Heart right ventricle (tissue), 16 donors: ENCODE data around the gene ATXN7L1. TPM values are rescaled to one million over a fixed set of nuclear protein-coding genes. Genes with fewer than 3 reads are reported as not detected.
A peak's percentile ranks its signal among the peaks of the same experiment; 100 is the strongest.
"Not testable (repeated sequence)": the region's sequence is repeated elsewhere in the genome, so short reads cannot be mapped to it uniquely, and the experiment has no call there.

ENCODE experiments used
- ATAC-seq, 8 donors: fragments of 200-7000 bp; cut with Tn5 transposase; one replicate each; pipeline ENCODE4 v1.9.1; 2020; ENCODE audit warnings: mild to moderate bottlenecking in 8 of 8, moderate library complexity in 8 of 8, moderate number of reproducible peaks in 1 of 8
- DNase-seq, 2 donors: peaks; one replicate each; pipeline ENCODE4 v3.0.0-alpha.2; 2020
- H3K27ac ChIP-seq, 10 donors: fragments of 200-600 bp; sonication (generic) in 2 of 10; one replicate each; pipeline versions ENCODE4 v1.5.0 to v1.8.0; 2020 to 2022; ENCODE audit warnings: mild to moderate bottlenecking in 3 of 10
- H3K27me3 ChIP-seq, 7 donors: fragments of 200-600 bp; one replicate each; pipeline ENCODE4 v1.8.0; 2021 to 2022; ENCODE audit warnings: mild to moderate bottlenecking in 2 of 7
- H3K36me3 ChIP-seq, 9 donors: fragments of 200-600 bp; sonication (generic) in 1 of 9; one replicate each; pipeline versions ENCODE4 v1.5.0 to v1.8.0; 2020 to 2022; ENCODE audit warnings: mild to moderate bottlenecking in 2 of 9
- H3K4me1 ChIP-seq, 9 donors: fragments of 200-600 bp; sonication (generic) in 1 of 9; one replicate each; pipeline versions ENCODE4 v1.5.0 to v1.8.0; 2020 to 2022; ENCODE audit warnings: mild to moderate bottlenecking in 4 of 9
- H3K4me3 ChIP-seq, 10 donors: fragments of 200-600 bp; sonication (generic) in 2 of 10; one replicate each; pipeline versions ENCODE4 v1.5.0 to v1.8.0; 2020 to 2022; ENCODE audit warnings: mild to moderate bottlenecking in 7 of 10, moderate library complexity in 2 of 10
- H3K9me3 ChIP-seq, 11 donors: fragments of 200-600 bp in 10 of 11; sonication (generic) in 2 of 11; one replicate each; pipeline versions ENCODE4 v1.5.0 to v1.8.0; 2013 to 2022; ENCODE audit warnings: mild to moderate bottlenecking in 2 of 11, control low read depth in 1 of 11, moderate library complexity in 1 of 11
- CTCF ChIP-seq, 9 donors: fragments of 200-600 bp; sonication (generic) in 2 of 9; IDR thresholded peaks; one replicate each; pipeline versions ENCODE4 v1.5.0 to v1.8.0; 2021 to 2022; ENCODE audit warnings: antibody characterized with exemption in 9 of 9, mild to moderate bottlenecking in 5 of 9, moderate library complexity in 1 of 9
- WGBS, 2 donors: extraction: QIAGEN DNeasy Blood & Tissue Kit; methylation state at CpG; one replicate each; pipeline ENCODE4 v1.1.7; 2013; ENCODE audit warnings: inconsistent platforms in 1 of 2; 5-methylcytosine and 5-hydroxymethylcytosine counted together
- intact Hi-C, 10 donors: fragments of 100-400 bp; cut with DNase I; formaldehyde crosslinking; loops; one replicate each; pipeline versions ENCODE4 v1.11.1 to v1.14.2; 2022
- polyA plus RNA-seq, 2 donors: library from polyadenylated mRNA; stranded (reverse); fragments of 200-250 nt; gene quantifications; one replicate each; pipeline ENCODE4 v1.2.3, GENCODE V29; 2013
- total RNA-seq, 10 donors: library from RNA; stranded (reverse); fragmentation: NEBNext Ultra II Directional in 3 of 10; extraction: Animal tissue kit (Norgen Biotek cat#: 25700) in 3 of 10; gene quantifications; one replicate each; pipeline versions ENCODE4 v1.2.1 to v1.2.4, GENCODE V29; 2021 to 2023
- donor health status: Arrhythmogenic right ventricular cardiomyopathy.
- donor health status: ischemic (EF 13 %, LVEDD 7.1; RV severe dilation, severe dysfunction).
- donor health status: healthy with polysubstance abuse.
- donor health status: DM: no; HTN: yes; CAD: no.
- donor health status: DM: no; HTN: no; CAD: no.
- donor health status: ischemic (EF 25% LVEDD 6.9; RV normal size, moderate dysfunction).
- donor health status: ischemic (EF 25% LVEDD 5.7; RV mildly dilated, moderate dysfunction).
- donor health status: healthy.
- donor health status: DM: yes; HTN: yes; CAD: no.
- donor health status: Ischemic cardiomyopathy.
- donor health status: ischemic (EF 35%, LVEDD 5.7; RV mildly dilated, moderate dysfunction).
- donor health status: nonischemic (EF 11% LVEDD 7.7; RV severe dilation, severe dysfunction).
- donor health status: DM: yes; HTN: yes; CAD: no.
- donor health status: PGD.
- donor health status: ischemic (EF 29% LVEDD 5.4; RV normal size, mild dysfunction).
- donor health status: nonischemic (EF 23%, LVEDD 6.1; RV moderate dilation, normal function).

Gene ATXN7L1
- total and polyA plus RNA-seq, 12 donors: 1.7 to 7.2 (median 5.4) TPM

DNA sequence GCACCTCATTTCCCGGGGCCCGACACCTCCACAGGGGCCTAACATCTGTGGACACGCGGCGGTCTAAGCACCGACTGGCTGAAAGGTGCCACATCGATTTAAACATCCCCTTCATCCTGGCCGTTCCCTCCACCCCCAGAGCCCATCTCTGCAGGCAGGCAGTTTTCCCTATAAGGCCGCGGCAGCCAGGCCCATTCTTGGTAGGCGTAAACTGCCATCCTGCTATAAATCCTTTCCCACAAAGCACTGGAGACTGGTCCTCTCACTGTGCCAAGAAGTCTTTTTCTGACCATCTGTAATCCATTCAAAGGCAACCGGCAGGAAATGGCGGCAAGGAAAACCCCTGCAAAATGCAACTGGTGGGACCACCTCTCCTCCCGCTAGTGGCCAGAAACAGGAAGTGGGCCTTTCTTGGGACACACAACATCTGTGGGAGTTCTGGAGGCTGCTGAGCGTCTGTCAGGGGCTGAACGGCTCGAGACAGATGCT is 22.4 kb downstream of the ATXN7L1 start:
- H3K36me3 ChIP-seq: no peaks in the 10 kb centered on the region

DNA sequence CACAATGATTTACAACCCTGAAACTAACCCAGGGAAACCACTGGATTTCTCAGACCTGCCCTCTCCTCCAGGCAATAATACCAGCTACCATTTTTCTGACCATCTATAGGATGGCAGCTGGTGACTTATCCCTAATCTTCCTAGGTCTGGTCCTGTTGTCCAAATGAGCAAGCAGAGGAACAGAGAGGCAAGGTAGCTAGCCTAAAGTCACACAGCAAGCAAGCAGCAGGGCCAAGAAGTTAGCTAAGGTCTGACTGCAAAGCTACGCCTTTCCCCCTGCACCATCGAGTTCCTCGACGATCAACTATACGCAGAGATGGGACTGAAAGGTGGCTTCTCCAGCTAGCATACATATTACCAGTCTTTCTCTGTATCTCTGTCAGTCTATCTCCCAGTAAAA is 25.3 kb downstream of the ATXN7L1 start:
- DNase-seq: no peak
- Histone ChIP-seq H3K36me3 (no peaks in the 10 kb centered on the region), H3K9me3 (no peaks in the 10 kb centered on the region), H3K4me1 (peaks cover 0 to 39% (median 31%) of the 10 kb centered on the region in 9 donors), H3K27ac (no peak overlapping the region), H3K4me3 (no peak overlapping the region), H3K27me3 (no peaks in the 10 kb centered on the region)
- intact Hi-C loops: no loop called here
- WGBS, 2 donors: 89 to 91% methylated on average over 5 of the region's 5 CpGs
- no peak for ATAC-seq
- TF ChIP-seq CTCF (IDR thresholded peaks at IDR 0.05): no peak

More for the DNA sequence above, 22.4 kb downstream of the ATXN7L1 start:
- peak overlapping the region in 3 of 10 donors; percentile 0 to 47 (median 10) for H3K27ac ChIP-seq
- ATAC-seq (peak in 6 of 8 donors; percentile 38 to 69 (median 44)), DNase-seq (no peak)
- peaks cover 0 to 37% (median 28%) of the 10 kb centered on the region in 9 donors for H3K4me1 ChIP-seq
- TF ChIP-seq CTCF (IDR thresholded peaks at IDR 0.05): no peak
- 55 to 60% methylated on average over 17 of the region's 17 CpGs for WGBS, 2 donors
- intact Hi-C loops: no loop called here
- no peaks in the 10 kb centered on the region for H3K27me3 ChIP-seq
- no peaks in the 10 kb centered on the region for H3K9me3 ChIP-seq
- H3K4me3 ChIP-seq: peak overlapping the region in 1 of 10 donors; percentile 3

- DNase-seq (no peak), ATAC-seq (peak in 5 of 8 donors; percentile 27 to 62 (median 48))
- H3K27ac ChIP-seq: peak overlapping the region in 3 of 10 donors; percentile 3 to 39 (median 6)
- intact Hi-C loops: no loop called here
- 81 to 85% methylated on average over 6 of the region's 6 CpGs for WGBS, 2 donors
- H3K4me1 ChIP-seq: peaks cover 0 to 33% (median 21%) of the 10 kb centered on the region in 9 donors
- no peaks in the 10 kb centered on the region for H3K27me3 ChIP-seq
- no peaks in the 10 kb centered on the region for H3K36me3 ChIP-seq
- H3K4me3 ChIP-seq: no peak overlapping the region
- H3K9me3 ChIP-seq: peaks cover 0 to 4% (median 0%) of the 10 kb centered on the region in 11 donors
- TF ChIP-seq CTCF (IDR thresholded peaks at IDR 0.05): no peak
These were observed 27.1 kb downstream of the ATXN7L1 start for GRCh38 chr7:105849122-105849855.

- intact Hi-C loops: no loop called here
- peaks cover 0 to 31% (median 16%) of the 10 kb centered on the region in 9 donors for H3K4me1 ChIP-seq
- no peak for ATAC-seq
- peaks cover 0 to 4% (median 0%) of the 10 kb centered on the region in 11 donors for H3K9me3 ChIP-seq
- DNase-seq: no peak
- no peaks in the 10 kb centered on the region for H3K27me3 ChIP-seq
- H3K27ac ChIP-seq: no peak overlapping the region
- no peak overlapping the region for H3K4me3 ChIP-seq
- no peak for TF ChIP-seq CTCF (IDR thresholded peaks at IDR 0.05)
- H3K36me3 ChIP-seq: no peaks in the 10 kb centered on the region
- WGBS, 2 donors: 98% methylated on average over 1 of the region's 1 CpG
These were observed 30.0 kb downstream of the ATXN7L1 start for GRCh38 chr7:105846404-105846803.

- H3K4me3 ChIP-seq, H3K27ac ChIP-seq, H3K27me3 ChIP-seq, ATAC-seq, H3K9me3 ChIP-seq, H3K36me3 ChIP-seq, intact Hi-C loops, DNase-seq: not testable (repeated sequence)
- 95 to 98% methylated on average over 5 of the region's 5 CpGs for WGBS, 2 donors
- peaks cover 0 to 19% (median 9%) of the 10 kb centered on the region in 9 donors for H3K4me1 ChIP-seq
These were observed 31.7 kb downstream of the ATXN7L1 start for GRCh38 chr7:105844681-105845080.
